Activated gamma-delta T cell treated with Interleukin-2 at 50 U/mL for 16 hours (primary cell): ENCODE results near the gene SYT9.

ENCODE experiments used
- DNase-seq: peaks from one replicate; pipeline ENCODE4 v3.0.0-alpha.2; 2020

Gene SYT9

DNA sequence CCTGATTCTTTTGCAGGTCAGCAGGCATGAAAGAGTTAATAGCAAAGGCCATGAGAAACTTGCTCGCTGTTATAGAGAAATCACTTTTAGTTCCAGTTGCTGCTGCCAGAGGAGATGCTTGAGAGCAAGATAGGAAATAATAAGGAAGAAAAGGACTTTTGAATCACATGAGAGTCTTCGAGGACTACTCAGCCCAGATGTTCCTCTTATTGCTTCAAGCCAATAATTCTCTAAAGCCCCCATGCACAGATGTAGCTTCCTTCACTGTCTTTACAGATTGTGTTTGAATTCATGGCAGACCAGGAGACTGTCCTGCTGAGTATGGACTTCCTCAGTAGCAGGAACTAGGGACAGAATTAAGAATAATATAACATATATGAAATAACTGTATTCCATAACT lies 183.5 kb downstream of the SYT9 start:
- DNase-seq = no peak

DNA sequence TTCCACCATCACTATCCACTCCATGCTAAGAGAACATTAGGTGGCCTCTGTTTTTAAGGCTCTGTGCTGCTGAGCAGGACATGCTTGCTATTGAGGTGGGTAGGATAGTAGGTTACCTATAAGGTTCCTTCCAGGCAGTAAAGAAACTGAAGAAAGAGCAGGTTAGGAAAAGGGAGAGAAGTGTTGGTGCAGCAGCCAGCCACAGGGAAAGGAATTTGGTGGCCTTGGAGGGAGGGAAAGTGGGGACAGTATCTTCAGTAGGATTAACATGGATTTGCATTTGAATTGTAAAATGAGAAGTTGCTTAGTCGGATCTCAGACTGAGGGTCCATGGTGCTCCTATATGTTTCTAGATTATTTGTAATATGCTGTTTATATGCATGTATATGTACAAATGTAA lies 184.4 kb downstream of the SYT9 start:
- no peak for DNase-seq

DNA sequence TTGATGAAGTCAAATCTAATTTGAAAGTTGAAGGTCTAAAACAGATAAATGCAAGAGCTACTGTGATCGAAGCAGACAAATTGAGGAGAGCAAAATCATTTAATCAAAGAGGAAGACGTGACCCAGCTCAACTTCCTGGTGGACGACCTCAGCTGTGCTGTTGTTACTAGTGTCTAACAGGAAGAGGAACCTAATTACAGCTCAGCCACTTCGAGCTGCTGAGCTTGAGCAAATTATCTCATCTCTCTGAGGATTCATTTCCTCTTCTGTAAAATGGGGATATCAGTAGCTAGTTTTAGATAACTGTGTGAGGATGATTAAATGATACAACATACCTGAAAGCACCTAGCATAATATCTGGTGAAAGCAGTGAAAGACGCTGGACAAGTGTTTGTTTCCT lies 185.0 kb downstream of the SYT9 start:
- DNase-seq = no peak

DNA sequence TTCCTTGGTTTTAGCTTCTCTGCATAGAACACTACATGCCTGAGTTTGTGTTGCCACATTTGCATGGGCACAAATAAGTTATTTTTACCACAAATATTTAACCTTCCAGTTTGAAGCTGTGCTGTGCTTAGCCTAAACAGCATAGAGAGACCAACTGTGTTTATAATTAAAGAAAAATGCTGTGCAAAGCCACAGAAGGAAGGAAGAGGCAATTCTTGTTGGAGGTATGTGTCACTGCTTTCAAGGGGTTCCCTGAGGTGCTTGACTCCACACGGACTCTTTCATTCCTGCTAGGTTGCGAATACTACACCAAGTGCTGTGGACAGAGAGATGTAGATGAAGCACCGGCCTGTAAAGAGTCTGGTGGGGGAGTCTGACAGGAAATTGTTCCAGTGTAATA lies 186.0 kb downstream of the SYT9 start:
- DNase-seq = no peak

DNA sequence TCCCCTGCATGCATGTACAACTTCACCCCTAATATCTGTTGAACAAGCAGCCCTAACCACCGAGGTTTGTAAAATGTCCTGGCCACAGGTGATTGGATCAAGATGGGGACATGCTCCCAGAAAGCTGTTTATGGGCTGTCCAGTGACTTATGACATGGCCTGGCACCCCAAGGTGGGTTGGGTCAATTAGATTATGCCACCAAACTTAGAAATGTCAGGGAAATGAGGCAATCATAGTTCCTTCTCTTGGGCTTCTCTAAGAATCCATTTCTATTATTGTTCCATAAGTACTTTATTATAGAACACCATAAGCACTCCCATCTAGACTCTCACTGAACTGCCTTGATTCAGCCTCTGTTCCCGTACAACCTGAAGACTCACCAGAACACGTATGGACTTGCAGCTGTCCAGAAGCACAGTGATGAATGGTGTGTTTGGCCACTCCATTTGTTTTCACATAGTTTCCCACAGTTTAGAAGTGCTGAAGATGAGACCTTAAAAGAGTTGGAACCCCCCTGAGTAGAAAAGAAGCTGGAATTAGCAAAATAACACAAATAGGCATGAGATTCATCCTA lies 188.1 kb downstream of the SYT9 start:
- DNase-seq = no peak

DNA sequence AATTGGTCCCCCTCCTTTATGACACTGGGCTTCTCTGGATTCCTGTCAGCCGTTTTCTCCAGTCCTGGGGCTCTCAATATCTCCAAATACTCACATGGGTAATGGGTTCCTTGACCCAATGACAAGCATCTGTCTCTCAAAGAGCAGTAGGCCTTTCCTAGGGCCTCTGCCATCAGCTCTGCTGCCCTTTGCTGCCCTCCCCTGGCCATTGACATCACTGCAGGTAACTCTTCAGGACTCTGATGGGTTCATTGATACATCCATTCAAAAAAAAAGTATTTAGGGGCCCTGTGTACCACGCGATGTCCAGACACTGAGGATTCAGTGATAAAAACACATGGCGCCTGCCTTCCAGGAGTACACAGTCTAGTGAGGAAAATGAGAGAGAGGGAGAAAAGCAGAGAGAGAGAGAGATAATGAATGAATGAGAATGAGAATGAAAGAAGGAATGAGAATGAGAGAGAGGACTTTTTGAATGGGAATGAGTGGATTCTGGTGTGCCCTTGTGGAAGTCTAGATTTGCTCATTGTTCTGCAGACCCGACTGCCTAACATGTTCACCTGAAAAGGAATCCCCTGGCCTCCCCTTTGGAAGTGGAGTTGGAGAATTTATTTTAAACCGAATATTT lies 191.0 kb downstream of the SYT9 start:
- DNase-seq = peak; percentile 62

DNA sequence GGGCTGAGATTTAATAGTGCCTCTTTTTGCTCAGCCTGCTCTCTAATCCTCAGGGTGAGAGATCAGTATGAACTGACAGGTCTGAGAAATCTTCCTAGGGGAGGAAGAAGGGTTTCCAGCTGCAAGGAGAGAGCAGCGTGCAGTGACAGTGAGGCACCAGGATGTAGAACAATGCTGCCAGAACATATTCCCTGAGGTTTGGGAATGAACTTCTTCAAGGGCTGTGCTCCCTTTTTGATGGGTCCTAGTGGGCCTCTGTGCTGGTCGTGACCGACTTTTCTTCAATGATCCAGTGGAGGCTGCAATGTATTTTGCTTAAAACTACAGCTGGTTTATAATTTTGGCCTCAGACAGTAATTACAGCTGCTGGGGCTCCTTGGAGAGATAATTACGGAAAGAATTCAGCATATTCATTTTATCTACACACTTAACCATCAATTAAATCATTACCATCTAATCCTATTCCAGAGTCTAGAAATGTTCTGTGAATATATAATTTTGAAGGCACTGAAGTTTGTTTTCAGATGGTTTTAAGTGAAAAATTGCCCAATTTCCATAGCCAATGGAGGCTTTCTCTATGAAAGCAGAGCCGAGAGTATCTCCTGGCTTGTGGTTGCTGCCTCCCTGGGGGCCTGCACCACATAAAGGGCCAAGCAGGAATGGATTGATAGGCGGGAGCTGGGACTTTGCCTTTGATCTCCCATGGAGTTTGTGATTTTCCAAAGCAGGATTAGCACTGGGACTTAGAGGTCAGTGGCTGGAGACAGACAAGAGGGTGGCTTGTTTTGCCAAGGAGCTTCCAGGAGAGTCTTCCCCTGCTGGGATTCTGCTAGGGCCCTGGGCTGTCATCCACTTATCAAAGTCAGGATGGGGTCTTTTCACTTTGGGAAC lies 192.6 kb downstream of the SYT9 start:
- DNase-seq = no peak

DNA sequence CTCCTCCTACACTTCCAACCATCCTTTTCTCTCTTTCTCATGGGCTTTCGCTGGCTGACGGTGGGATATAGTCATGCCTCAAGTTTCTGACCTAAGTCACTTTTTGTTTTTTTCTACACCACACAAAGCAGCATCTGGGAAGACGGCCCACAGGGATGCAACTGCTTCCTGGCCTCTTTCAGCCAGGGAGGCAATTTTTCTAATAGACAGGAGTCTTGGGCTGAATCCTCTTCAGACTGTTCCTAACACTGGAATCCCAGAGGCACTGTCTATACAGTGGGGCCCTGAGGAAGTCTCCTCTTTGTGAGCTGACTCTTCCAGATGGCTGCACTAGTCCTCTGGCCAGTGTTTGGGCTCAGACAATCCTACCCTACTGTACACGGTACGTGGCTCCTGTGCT lies 193.9 kb downstream of the SYT9 start:
- DNase-seq = no peak

DNA sequence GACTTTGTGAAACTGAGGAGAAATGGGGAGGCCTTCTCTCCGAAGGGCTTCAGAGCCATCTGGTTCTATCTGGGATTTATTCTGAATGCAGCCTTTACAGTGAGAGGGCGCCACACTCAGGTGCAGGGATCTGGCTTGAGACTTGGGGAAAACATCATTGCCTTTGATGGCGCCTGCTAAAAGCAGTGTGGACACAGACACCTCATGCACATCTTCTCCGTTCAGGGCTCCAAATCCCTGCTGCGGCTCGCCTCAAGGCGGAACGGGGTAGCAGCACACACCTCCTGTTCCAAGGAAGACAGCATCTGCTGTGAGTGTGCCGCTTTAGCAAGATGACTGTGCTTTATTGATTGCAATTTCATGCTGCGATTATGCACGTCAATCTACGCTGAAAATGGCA lies 196.5 kb downstream of the SYT9 start:
- DNase-seq = no peak

DNA sequence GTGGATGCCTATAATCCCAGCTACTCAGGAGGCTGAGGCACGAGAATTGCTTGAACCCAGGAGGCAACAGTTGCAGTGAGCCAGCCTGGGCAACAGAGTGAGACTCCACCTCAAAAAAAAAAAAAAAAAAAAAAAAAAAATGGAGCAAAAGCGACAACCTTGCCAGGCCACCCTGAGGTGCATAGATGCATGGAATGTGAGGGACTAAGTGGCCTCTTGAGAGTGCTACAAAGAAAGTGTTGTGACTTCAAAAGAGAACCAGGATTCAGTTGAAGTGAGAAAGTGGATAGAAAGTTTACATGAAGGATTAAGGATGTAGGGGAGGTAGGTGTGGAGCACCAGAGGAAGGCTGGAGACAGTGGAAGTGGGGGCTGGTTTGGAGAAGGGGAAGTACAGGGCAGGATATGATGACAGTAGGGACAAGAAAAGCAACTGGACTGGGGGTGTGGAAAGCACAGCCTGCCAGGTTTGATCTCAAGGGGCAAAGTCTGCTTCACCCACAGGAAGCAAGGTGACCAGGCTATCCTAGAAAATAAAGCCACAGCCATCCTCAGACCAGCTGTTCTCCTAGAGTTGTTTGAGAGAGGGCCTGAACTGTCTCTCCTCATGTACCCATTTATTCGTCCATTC lies 197.6 kb downstream of the SYT9 start:
- no peak for DNase-seq

DNA sequence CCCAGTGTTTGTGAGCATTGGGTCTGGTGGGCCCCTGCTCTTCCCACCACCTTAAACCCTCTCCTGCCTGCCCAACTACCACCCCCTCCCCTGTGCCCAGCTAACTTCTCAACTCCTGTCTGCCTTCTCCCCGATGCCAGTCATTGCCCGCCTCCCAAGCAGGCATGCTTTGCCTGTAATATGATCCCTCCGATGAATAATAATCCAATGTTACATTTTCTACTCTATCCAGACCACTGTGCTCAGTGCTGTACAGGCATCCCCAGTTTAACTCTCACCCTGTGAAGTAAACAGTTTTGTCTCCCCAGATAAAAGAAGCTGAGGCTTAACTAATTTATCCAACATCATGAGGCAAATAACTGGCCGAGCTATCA lies 198.1 kb downstream of the SYT9 start:
- DNase-seq = no peak

DNA sequence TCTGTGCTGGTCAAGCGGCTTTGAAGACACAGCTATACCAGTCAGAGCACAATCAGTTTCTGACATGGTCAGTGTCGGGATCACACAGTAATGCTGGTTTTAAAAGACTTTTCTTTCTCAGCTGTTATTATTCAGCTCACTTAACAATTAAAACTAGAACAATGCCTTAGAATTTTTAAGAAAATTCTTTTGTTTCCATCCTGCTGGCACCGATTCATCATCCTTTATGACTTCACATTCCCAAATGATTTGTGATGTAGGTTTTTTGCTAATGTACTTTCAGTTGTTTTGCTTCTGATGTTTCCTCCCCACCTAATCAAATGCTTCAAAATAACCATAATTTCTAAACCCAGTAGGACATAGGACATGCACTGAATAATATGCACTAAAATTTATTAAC lies 199.1 kb downstream of the SYT9 start:
- no peak for DNase-seq

DNA sequence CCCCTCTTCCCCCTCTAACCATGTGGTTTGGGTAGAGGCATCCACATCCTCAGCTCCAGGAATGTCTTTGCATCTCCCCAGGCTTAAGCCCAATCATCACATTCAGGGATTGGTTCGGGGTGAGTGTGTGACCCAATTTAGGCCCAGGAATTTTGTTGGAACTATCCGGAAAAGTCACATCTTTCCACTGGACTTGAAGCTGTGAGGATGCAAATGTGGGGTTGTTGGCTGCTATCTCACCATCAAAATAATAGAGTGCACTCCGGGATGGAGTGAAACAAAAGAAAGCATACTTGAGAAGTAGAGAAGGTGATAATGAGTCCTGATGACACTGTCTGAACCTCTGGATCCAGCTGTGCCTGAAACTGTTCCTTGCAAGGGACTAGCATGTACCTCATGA lies 199.8 kb downstream of the SYT9 start:
- no peak for DNase-seq

DNA sequence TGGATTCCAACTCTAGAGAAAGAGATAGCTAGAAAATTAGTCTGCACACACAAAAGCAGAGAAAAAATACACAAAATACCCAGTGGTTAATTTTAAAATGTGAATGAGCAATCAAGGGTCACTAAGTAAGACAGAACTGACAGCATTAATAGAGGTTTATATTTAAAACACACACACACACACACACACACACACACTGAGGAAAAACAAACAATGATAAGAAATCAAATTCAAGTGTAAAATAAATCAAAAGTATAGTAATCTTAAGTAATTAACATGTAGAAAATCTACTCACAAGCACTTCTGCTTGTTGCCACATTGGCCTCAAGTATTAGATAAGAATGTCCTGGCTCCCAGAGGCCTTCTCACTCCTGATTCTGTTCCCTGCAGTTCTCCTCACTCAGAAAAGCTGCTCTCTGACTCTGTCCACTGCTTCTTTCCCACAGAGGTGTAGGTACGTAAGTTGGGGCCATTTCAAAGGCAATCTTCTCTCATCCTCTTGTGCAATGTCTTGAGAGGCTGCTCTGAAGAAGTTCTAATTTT lies 200.3 kb downstream of the SYT9 start:
- DNase-seq = no peak

DNA sequence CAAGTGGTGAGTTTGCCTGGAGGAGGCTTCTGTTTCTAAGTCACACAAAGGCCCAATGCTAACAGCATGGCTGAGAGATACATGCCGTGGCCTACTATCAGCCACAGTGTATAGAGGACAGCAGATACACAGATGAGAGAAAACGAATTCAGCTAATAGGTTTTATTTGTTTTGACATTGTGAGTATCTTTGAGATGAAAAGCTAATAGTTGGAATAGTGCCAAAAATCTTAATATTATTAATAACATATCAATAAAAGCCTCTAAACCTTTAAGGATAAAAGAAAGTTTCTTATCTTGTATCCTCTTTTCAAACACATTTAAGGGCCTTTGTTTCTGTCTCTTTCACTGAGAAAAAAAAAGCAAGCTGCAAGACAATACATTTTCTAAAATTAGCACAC lies 203.2 kb downstream of the SYT9 start:
- no peak for DNase-seq

DNA sequence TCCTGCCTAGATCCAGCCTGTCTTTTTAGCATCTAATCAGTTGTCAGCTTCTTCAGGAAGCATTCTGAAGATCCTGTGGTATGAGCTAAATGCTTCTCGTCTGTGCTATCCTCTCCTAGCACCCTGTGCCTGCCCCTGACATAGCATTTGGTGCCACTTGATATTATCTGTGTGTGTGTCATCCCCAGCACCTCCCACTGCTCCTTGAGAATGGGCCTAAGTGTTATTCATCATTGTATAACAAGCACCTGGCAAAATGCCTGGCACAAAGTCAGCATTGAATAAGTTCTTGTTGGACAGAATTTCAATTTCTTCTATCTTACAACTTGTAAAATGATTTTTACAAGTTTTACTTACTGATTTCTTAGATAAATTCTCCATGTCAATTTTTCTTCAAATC lies 205.5 kb downstream of the SYT9 start:
- DNase-seq = no peak

DNA sequence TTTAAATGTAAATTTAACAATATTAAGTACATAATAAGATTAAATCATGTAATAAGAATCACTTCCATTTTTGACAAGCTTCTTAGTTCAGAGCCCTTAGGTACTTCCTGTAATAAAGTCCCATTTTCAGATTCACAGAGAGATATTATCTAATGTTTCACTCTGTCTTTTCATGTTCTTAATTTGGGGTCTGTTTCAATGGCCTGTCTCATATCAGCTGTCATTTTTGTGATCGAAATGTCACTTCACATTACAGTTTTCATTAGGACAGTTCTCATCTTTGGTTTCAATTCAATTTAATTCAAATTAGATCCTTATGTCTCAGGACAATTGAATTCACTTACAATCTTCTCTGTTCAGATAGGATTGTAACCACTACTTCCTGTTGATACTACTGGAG lies 211.0 kb downstream of the SYT9 start:
- no peak for DNase-seq

DNA sequence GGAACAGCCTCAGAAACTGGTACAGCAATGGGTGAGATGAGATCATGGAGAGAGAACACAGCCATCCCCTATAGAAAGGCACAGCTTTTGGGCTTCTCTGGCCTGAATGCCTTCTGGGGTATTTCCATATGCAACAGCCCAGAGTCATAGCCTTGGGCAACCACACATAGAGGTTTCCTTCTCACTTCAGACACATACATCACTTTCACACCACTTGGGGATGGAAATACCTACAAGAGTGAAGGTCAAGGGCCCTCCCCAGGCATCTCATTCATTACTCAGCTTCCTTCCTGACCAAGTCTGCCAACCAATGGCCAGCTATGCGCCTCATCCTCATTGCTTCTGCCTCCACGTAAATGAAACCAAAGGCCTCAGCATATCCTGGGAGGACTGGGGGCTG lies 215.9 kb downstream of the SYT9 start:
- no peak for DNase-seq

DNA sequence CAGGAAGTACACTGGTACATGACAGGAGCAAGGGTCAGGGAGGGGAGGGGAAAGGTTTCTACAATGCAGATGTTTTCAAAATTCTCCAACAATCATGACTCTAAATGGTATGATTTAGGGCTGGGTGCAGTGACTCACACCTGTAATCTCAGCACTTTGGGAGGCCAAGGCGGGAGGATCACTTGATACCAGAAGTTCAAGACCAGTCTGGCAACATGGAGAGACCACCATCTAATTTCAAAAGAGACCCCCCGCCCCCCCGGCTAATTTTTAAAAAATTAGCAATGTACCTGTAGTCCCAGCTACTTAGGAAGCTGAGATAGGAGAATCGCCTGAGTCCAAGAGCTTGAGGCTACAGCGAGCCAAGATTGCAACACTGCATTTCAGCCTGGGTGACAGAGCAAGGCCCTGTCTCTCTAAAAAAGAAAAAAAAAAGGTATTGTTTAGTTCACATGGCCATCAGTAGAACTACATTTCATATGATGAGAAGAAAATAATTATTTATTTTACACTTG lies 217.7 kb downstream of the SYT9 start:
- no peak for DNase-seq

DNA sequence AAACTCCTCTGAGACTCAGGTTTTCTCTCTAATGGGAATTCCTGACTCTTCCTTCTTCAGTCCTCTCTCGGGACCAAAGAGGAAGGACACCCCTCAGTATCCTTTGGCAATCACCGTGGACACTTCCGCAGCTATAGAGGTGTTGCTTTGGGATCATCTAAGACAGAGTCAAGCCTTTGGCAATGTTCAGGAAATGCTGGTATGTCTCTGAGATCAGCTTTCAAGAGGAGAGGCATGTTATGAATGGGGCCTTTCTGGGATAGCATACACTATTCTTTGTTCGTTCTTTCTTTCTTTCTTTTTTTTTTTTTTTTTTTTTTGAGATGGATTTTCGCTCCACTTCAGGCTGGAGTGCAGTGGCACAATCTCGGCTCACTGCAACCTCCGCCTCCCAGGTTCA lies 219.4 kb downstream of the SYT9 start:
- DNase-seq = no peak

DNA sequence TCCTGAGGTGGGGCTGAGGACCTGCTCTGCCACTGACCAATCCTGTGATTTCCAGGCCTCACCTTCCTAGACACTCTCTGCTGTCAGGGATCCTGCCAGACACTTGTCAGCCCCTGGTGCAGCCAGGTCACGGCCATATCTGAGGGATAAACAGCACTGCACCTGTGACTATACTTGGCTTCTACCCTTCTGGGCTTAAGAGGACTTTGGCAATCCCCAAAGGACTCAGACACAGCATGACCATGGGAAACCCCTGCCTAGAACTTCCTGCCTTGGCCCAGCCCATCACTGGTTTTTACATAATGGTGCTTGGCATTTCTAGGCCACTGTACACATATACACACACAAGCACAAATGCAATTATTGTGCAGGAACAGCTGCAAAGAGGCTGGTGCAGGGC lies 222.0 kb downstream of the SYT9 start:
- no peak for DNase-seq

DNA sequence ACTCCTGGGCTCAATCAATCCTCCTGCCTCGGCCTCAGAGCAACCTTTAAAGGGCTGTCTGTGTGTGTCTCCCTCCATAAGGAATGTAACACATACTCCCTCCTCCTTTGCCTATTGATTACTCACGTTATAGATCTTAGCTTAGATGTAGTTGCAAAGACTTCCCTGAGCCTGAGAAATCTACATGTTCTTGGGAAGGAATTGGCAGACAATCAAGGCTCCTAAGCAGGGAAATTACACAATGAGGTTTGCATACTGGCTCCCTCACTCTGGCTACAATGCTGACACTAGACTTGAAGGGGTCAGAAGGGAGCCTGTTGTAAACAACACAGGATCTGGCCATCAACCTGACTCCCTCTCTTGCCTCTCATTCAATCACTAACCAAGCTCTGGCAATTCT lies 228.4 kb downstream of the SYT9 start:
- no peak for DNase-seq

DNA sequence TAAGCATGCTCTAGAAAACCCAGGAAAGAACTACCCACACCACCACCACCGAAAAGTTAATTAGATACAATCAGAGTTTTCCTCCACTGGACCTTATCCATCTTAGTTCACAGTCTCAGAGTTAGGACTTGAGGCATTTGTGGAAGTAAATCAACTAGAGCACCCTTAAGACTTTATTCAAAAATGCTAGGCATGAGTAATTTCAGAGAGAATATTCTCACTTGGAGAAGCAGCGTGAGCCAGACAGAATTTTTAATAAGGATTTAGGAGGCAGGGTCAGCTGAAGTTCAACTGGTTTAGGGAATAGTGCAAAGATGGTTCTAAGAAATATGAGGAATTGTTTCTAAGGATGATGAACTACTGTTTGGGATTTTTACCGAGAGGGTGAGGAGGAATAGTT lies 232.4 kb downstream of the SYT9 start:
- DNase-seq = no peak

DNA sequence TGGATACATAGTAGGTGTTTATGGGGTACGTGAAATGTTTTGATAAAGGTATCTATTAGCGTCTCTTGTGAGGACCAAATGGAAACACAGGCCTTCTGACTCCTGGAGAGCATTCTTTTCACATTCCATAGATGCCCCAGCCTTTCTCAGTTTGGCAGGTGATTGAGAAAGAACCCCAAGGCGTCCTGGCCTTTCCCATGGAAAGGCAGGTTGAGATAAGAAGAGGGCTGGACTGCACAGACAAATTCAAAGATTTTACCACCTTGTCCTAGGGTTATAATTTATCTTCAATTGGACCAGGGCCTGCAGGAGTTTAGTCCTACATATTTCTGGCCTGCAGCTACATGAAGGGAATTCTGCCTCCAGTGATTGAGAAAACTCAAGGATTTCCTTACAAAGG lies 232.9 kb downstream of the SYT9 start:
- DNase-seq = no peak
